Adrenal gland (tissue), 12 donors: ENCODE measurements around the gene DPEP2. TPM values are rescaled to one million over a fixed set of nuclear protein-coding genes. Genes with fewer than 3 reads are reported as not detected.
A peak's percentile ranks its signal among the peaks of the same experiment; 100 is the strongest.

ENCODE experiments used
- DNase-seq, 7 donors: peaks; one replicate each; pipeline ENCODE4 v3.0.0-alpha.2; 2019 to 2020
- H3K27ac ChIP-seq, 5 donors: fragments of 200-600 bp; sonication (generic) in 4 of 5; 1 replicate in 3 of 5; 2 replicates in 2 of 5; pipeline versions ENCODE4 v1.5.1 to v1.8.0; 2016 to 2020; ENCODE audit warnings: mild to moderate bottlenecking in 1 of 5
- H3K27me3 ChIP-seq: fragments of 200-600 bp; 2 replicates; pipeline ENCODE4 v1.8.0; 2021
- H3K36me3 ChIP-seq, 2 donors: fragments of 200-600 bp; replicated peaks in 1 of 2; 1 replicate in 1 of 2; 2 replicates in 1 of 2; pipeline versions ENCODE4 v1.5.1 to v1.8.0; 2018 to 2022
- H3K4me1 ChIP-seq, 2 donors: fragments of 200-600 bp; replicated peaks in 1 of 2; 1 replicate in 1 of 2; 2 replicates in 1 of 2; pipeline versions ENCODE4 v1.5.1 to v1.8.0; 2018 to 2021
- H3K4me3 ChIP-seq, 4 donors: fragments of 200-600 bp; sonication (generic) in 3 of 4; one replicate each; pipeline ENCODE4 v1.5.1; 2016 to 2018
- H3K9me3 ChIP-seq, 3 donors: fragments of 200-600 bp; sonication (generic) in 1 of 3; replicated peaks in 1 of 3; 1 replicate in 2 of 3; 2 replicates in 1 of 3; pipeline versions ENCODE4 v1.5.1 to v1.8.0; 2016 to 2021
- CTCF ChIP-seq, 6 experiments: fragments of 450-650 bp in 4 of 6; fragments of 200-600 bp in 2 of 6; sonication (generic) in 1 of 6; IDR thresholded peaks; 1 replicate in 5 of 6; 2 replicates in 1 of 6; pipeline versions ENCODE4 v1.5.1 to v1.8.0; 2016 to 2021; ENCODE audit warnings: antibody characterized with exemption in 6 of 6, mild to moderate bottlenecking in 2 of 6, moderate library complexity in 1 of 6
- POLR2A ChIP-seq, 2 donors: fragments of 450-650 bp; IDR thresholded peaks; one replicate each; pipeline ENCODE4 v1.6.1; 2017; ENCODE audit warnings: antibody characterized with exemption in 2 of 2, mild to moderate bottlenecking in 2 of 2, moderate library complexity in 1 of 2
- WGBS, 4 donors: extraction: QIAGEN DNeasy Blood & Tissue Kit in 2 of 4; methylation state at CpG; one replicate each; pipeline versions ENCODE4 v1.1.5 to v1.1.7; 2013 to 2017; 5-methylcytosine and 5-hydroxymethylcytosine counted together
- intact Hi-C, 2 donors: fragments of 100-400 bp; cut with DNase I; formaldehyde crosslinking; loops; one replicate each; pipeline versions ENCODE4 v1.14.1 to v1.15.0; 2022 to 2023
- polyA plus RNA-seq, 3 donors: library from polyadenylated mRNA; stranded (reverse); fragments of 200-250 nt in 2 of 3; fragments of 350-450 nt in 1 of 3; fragmentation: Illumina TruSeq in 1 of 3; extraction: RNeasy Lipid Tissue Mini Kit (QIAGEN cat#74804) in 1 of 3; gene quantifications; one replicate each; pipeline ENCODE4 v1.2.3, GENCODE V29; 2013 to 2014
- total RNA-seq, 9 donors: library from RNA; depleted of rRNA in 4 of 9; stranded (reverse); fragments of >200 nt in 4 of 9; fragments of 120-200 nt in 1 of 9; fragmentation: NEBNext Ultra II Directional in 1 of 9; extraction: Animal tissue kit (Norgen Biotek cat#: 25700) in 1 of 9; gene quantifications; one replicate each; pipeline versions ENCODE4 v1.1.0 to v1.2.4, GENCODE V29; 2013 to 2023
- donor health status: healthy with polysubstance abuse.
- donor health status: Bipolar disorder and iron deficiency.
- donor health status: DM: yes; HTN: yes; CAD: no.
- donor health status: DM: no; HTN: no; CAD: no.
- donor health status: DM: no; HTN: no; CAD: no.
- donor health status: DM: yes; HTN: yes; CAD: no.

The DPEP2 gene
- total and polyA plus RNA-seq, 12 donors, result 0.27 to 8.4 (median 1.4) TPM

- no peak for DNase-seq
- H3K27me3 ChIP-seq, result no peaks in the 10 kb centered on the region
- 85 to 92% (median 90%) methylated on average over 5 of the region's 5 CpGs for WGBS, 4 donors
- intact Hi-C loops, result loop anchor here in 1 of 2 donors (10.0 kb wide), 1 partner anchor 238 kb away; no protein-coding TSS in a partner anchor
- peak overlapping the region in 3 of 5 donors; percentile 26 to 72 (median 64) for H3K27ac ChIP-seq
- no peaks in the 10 kb centered on the region for H3K9me3 ChIP-seq
- peaks cover 0 to 19% of the 10 kb centered on the region in 2 donors for H3K4me1 ChIP-seq
- H3K4me3 ChIP-seq, result no peak overlapping the region
- H3K36me3 ChIP-seq, result no peaks in the 10 kb centered on the region
- no peak for TF ChIP-seq CTCF (IDR thresholded peaks at IDR 0.05)
- no peak for TF ChIP-seq POLR2A (IDR thresholded peaks at IDR 0.05)
Measured at GRCh38 chr16:67986949-67987348, 12.3 kb downstream of the DPEP2 start.

GRCh38 chr16:67982011-67982696 is 17.1 kb downstream of the DPEP2 start:
- no peak for TF ChIP-seq POLR2A (IDR thresholded peaks at IDR 0.05)
- TF ChIP-seq CTCF (IDR thresholded peaks at IDR 0.05), result no peak
- 95 to 97% (median 95%) methylated on average over 21 to 49 of the region's 49 CpGs for WGBS, 4 donors
- H3K4me1 ChIP-seq, result peaks cover 0 to 19% of the 10 kb centered on the region in 2 donors
- no peak overlapping the region for H3K27ac ChIP-seq
- no peak overlapping the region for H3K4me3 ChIP-seq
- no peak for DNase-seq
- H3K36me3 ChIP-seq, result no peaks in the 10 kb centered on the region
- intact Hi-C loops, result loop anchor here (5.0 to 10.0 kb wide), 2 partner anchors 243 to 485 kb away; no protein-coding TSS in a partner anchor
- H3K9me3 ChIP-seq, result no peaks in the 10 kb centered on the region
- no peaks in the 10 kb centered on the region for H3K27me3 ChIP-seq

- no peaks in the 10 kb centered on the region for H3K36me3 ChIP-seq
- no peak for DNase-seq
- H3K27me3 ChIP-seq, result no peaks in the 10 kb centered on the region
- H3K4me3 ChIP-seq, result no peak within 1 kb of the TSS
- intact Hi-C loops, result loop anchor here (5.0 to 10.0 kb wide), 2 partner anchors 245 to 483 kb away; no protein-coding TSS in a partner anchor
- H3K27ac ChIP-seq, result no peak within 1 kb of the TSS
- H3K9me3 ChIP-seq, result no peaks in the 10 kb centered on the region
- H3K4me1 ChIP-seq, result peaks cover 0 to 15% of the 10 kb centered on the region in 2 donors
- no peak for TF ChIP-seq CTCF (IDR thresholded peaks at IDR 0.05)
- TF ChIP-seq POLR2A (IDR thresholded peaks at IDR 0.05), result no peak
- 66 to 94% (median 78%) methylated on average over 28 to 62 of the region's 62 CpGs for WGBS, 4 donors
Measured at GRCh38 chr16:67979955-67980678, 19.2 kb downstream of the DPEP2 start, which contains the start of gene DPEP3. DPEP3 (minus strand) TSS chr16:67980499; CDS start chr16:67980380, 119 bp downstream.

- Histone ChIP-seq H3K9me3 (no peaks in the 10 kb centered on the region), H3K4me3 (no peak overlapping the region), H3K4me1 (no peaks in the 10 kb centered on the region), H3K36me3 (no peaks in the 10 kb centered on the region), H3K27ac (no peak overlapping the region), H3K27me3 (no peaks in the 10 kb centered on the region)
- 77 to 96% (median 90%) methylated on average over 7 to 9 of the region's 9 CpGs for WGBS, 4 donors
- intact Hi-C loops, result no loop called here
- TF ChIP-seq CTCF (IDR thresholded peaks at IDR 0.05) (no peak), POLR2A (IDR thresholded peaks at IDR 0.05) (no peak)
- DNase-seq, result no peak
Measured at GRCh38 chr16:67977469-67978227, 21.6 kb downstream of the DPEP2 start.
